Activated naive CD4-positive, alpha-beta T cell treated with anti-CD3 and anti-CD28 coated beads, Interleukin-2, amount 10 ng/mL, durations not matched to agents 7 days and 5 days (primary cell): Measurements from ENCODE around the gene RDH5.

Source experiments
- CTCF ChIA-PET: fragments of 350-600 bp; sonication (Branson Sonifier 250); formaldehyde crosslinking; loops from one replicate; lab custom pipeline; 2021; ENCODE audit warnings: antibody characterized with exemption; lab: Charles Lee
- DNase-seq: peaks from one replicate; pipeline ENCODE4 v3.0.0-alpha.2; 2020
- H3K27ac Mint-ChIP-seq: one replicate; pipeline ENCODE4 v1.8.0; 2021; ENCODE audit warnings: mild to moderate bottlenecking, moderate library complexity, mixed read lengths
- H3K27me3 Mint-ChIP-seq: one replicate; pipeline ENCODE4 v1.8.0; 2021; ENCODE audit warnings: mild to moderate bottlenecking, mixed read lengths
- H3K36me3 Mint-ChIP-seq: one replicate; pipeline ENCODE4 v1.8.0; 2021; ENCODE audit warnings: mixed read lengths
- H3K4me1 Mint-ChIP-seq: one replicate; pipeline ENCODE4 v1.8.0; 2021; ENCODE audit warnings: mixed read lengths
- H3K4me3 Mint-ChIP-seq: one replicate; pipeline ENCODE4 v1.8.0; 2021; ENCODE audit warnings: mild to moderate bottlenecking, moderate library complexity, mixed read lengths
- H3K9me3 Mint-ChIP-seq: one replicate; pipeline ENCODE4 v1.8.0; 2021; ENCODE audit warnings: mixed read lengths

Gene RDH5

GRCh38 chr12:55723516-55724225, 3.5 kb downstream of the RDH5 start:
- CTCF ChIA-PET = interaction anchor here (0.6 to 11.3 kb wide), 3 partner anchors 12 to 96 kb away, joined by 3 to 166 read pairs (median 5); no protein-coding TSS in a partner anchor
- peaks cover 46% of the 10 kb centered on the region for H3K4me1 Mint-ChIP-seq
- DNase-seq = no peak
- no peak overlapping the region for H3K4me3 Mint-ChIP-seq
- no peaks in the 10 kb centered on the region for H3K9me3 Mint-ChIP-seq
- H3K27me3 Mint-ChIP-seq = no peaks in the 10 kb centered on the region
- H3K36me3 Mint-ChIP-seq = peaks cover 23% of the 10 kb centered on the region
- H3K27ac Mint-ChIP-seq = no peak overlapping the region

GRCh38 chr12:55724226-55724939, 4.2 kb downstream of the RDH5 start:
- Mint-ChIP-seq H3K9me3 (no peaks in the 10 kb centered on the region), H3K36me3 (peaks cover 19% of the 10 kb centered on the region), H3K27me3 (no peaks in the 10 kb centered on the region), H3K4me3 (no peak overlapping the region), H3K27ac (peak overlapping the region; percentile 56), H3K4me1 (peaks cover 45% of the 10 kb centered on the region)
- DNase-seq = peak; percentile 82
- CTCF ChIA-PET = interaction anchor here (0.9 to 11.3 kb wide), 10 partner anchors 8 to 724 kb away, joined by 3 to 166 read pairs (median 4); partner anchors contain the start of gene BLOC1S1

GRCh38 chr12:55724940-55725309, 4.7 kb downstream of the RDH5 start:
- no peaks in the 10 kb centered on the region for H3K9me3 Mint-ChIP-seq
- H3K36me3 Mint-ChIP-seq = peaks cover 19% of the 10 kb centered on the region
- no peak overlapping the region for H3K4me3 Mint-ChIP-seq
- H3K27me3 Mint-ChIP-seq = no peaks in the 10 kb centered on the region
- DNase-seq = no peak
- H3K27ac Mint-ChIP-seq = no peak overlapping the region
- CTCF ChIA-PET = interaction anchor here (0.5 to 11.3 kb wide), 11 partner anchors 9 to 724 kb away, joined by 3 to 166 read pairs (median 3); partner anchors contain the start of gene BLOC1S1
- H3K4me1 Mint-ChIP-seq = peaks cover 46% of the 10 kb centered on the region

- H3K4me1 Mint-ChIP-seq = peaks cover 46% of the 10 kb centered on the region
- DNase-seq = no peak
- H3K27ac Mint-ChIP-seq = no peak overlapping the region
- CTCF ChIA-PET = interaction anchor here (0.5 to 11.3 kb wide), 7 partner anchors 9 to 56 kb away, joined by 3 to 166 read pairs (median 4); partner anchors contain the start of gene BLOC1S1
- H3K4me3 Mint-ChIP-seq = no peak overlapping the region
- H3K9me3 Mint-ChIP-seq = no peaks in the 10 kb centered on the region
- peaks cover 19% of the 10 kb centered on the region for H3K36me3 Mint-ChIP-seq
- no peaks in the 10 kb centered on the region for H3K27me3 Mint-ChIP-seq
Observed at GRCh38 chr12:55725556-55725955, 5.4 kb downstream of the RDH5 start.

GRCh38 chr12:55726971-55727370, 6.8 kb downstream of the RDH5 start:
- Mint-ChIP-seq H3K4me1 (peaks cover 46% of the 10 kb centered on the region), H3K9me3 (no peaks in the 10 kb centered on the region), H3K4me3 (peak overlapping the region; percentile 64), H3K36me3 (peaks cover 19% of the 10 kb centered on the region), H3K27me3 (no peaks in the 10 kb centered on the region), H3K27ac (peak overlapping the region; percentile 60)
- CTCF ChIA-PET = interaction anchor here (1.6 kb wide), 1 partner anchor 11 kb away, joined by 8 read pairs; no protein-coding TSS in a partner anchor
- no peak for DNase-seq

GRCh38 chr12:55727643-55728185, 7.5 kb downstream of the RDH5 start:
- no peak for DNase-seq
- peak overlapping the region; percentile 60 for H3K27ac Mint-ChIP-seq
- H3K4me1 Mint-ChIP-seq = peaks cover 49% of the 10 kb centered on the region
- H3K27me3 Mint-ChIP-seq = no peaks in the 10 kb centered on the region
- H3K36me3 Mint-ChIP-seq = peaks cover 19% of the 10 kb centered on the region
- CTCF ChIA-PET = interaction anchor here (1.6 kb wide), 1 partner anchor 11 kb away, joined by 8 read pairs; no protein-coding TSS in a partner anchor
- peak overlapping the region; percentile 64 for H3K4me3 Mint-ChIP-seq
- H3K9me3 Mint-ChIP-seq = no peaks in the 10 kb centered on the region

- Mint-ChIP-seq H3K4me1 (peaks cover 49% of the 10 kb centered on the region), H3K27ac (peak overlapping the region; percentile 39)
- peak; percentile 58 for DNase-seq
Observed at GRCh38 chr12:55728186-55728938, 8.2 kb downstream of the RDH5 start.

GRCh38 chr12:55728939-55729818, 9.0 kb downstream of the RDH5 start, which contains the start of gene CD63:
Gene CD63, minus strand, starts transcription at chr12:55729009. Its CDS starts 668 bp downstream, at chr12:55728341.
- peak within 1 kb of the TSS; percentile 88 for H3K27ac Mint-ChIP-seq
- CTCF ChIA-PET = interaction anchor here (1.0 to 2.3 kb wide), 6 partner anchors 10 to 266 kb away, joined by 3 to 31 read pairs (median 4); no protein-coding TSS in a partner anchor
- H3K27me3 Mint-ChIP-seq = no peaks in the 10 kb centered on the region
- H3K4me1 Mint-ChIP-seq = peaks cover 49% of the 10 kb centered on the region
- H3K4me3 Mint-ChIP-seq = peak within 1 kb of the TSS; percentile 75
- H3K36me3 Mint-ChIP-seq = peaks cover 19% of the 10 kb centered on the region
- no peaks in the 10 kb centered on the region for H3K9me3 Mint-ChIP-seq
- peak; percentile 73 for DNase-seq

More at GRCh38 chr12:55728186-55728938, 8.2 kb downstream of the RDH5 start:
- H3K4me3 Mint-ChIP-seq = peak overlapping the region; percentile 75
- H3K27me3 Mint-ChIP-seq = no peaks in the 10 kb centered on the region
- CTCF ChIA-PET = interaction anchor here (1.6 to 2.3 kb wide), 3 partner anchors 9 to 11 kb away, joined by 4 to 31 read pairs (median 8); no protein-coding TSS in a partner anchor
- H3K9me3 Mint-ChIP-seq = no peaks in the 10 kb centered on the region
- H3K36me3 Mint-ChIP-seq = peaks cover 19% of the 10 kb centered on the region

- Mint-ChIP-seq H3K36me3 (peaks cover 15% of the 10 kb centered on the region), H3K27ac (peak overlapping the region; percentile 88), H3K9me3 (no peaks in the 10 kb centered on the region), H3K4me3 (peak overlapping the region; percentile 75), H3K4me1 (peaks cover 43% of the 10 kb centered on the region), H3K27me3 (no peaks in the 10 kb centered on the region)
- peak; percentile 46 for DNase-seq
- CTCF ChIA-PET = interaction anchor here (0.9 to 2.3 kb wide), 7 partner anchors 9 to 265 kb away, joined by 3 to 31 read pairs (median 3); no protein-coding TSS in a partner anchor
Observed at GRCh38 chr12:55729819-55730818, 9.9 kb downstream of the RDH5 start.

GRCh38 chr12:55732288-55732687, 12.1 kb downstream of the RDH5 start:
- CTCF ChIA-PET = interaction anchor here (8.6 kb wide), 1 partner anchor 12 kb away, joined by 166 read pairs; the partner anchor contains the start of genes BLOC1S1 and RDH5

GRCh38 chr12:55733021-55733555, 12.9 kb downstream of the RDH5 start:
- no peak for DNase-seq
- Mint-ChIP-seq H3K9me3 (no peaks in the 10 kb centered on the region), H3K4me3 (no peak overlapping the region), H3K27ac (no peak overlapping the region), H3K36me3 (no peaks in the 10 kb centered on the region), H3K27me3 (no peaks in the 10 kb centered on the region), H3K4me1 (peaks cover 37% of the 10 kb centered on the region)
- CTCF ChIA-PET = interaction anchor here (8.6 kb wide), 1 partner anchor 13 kb away, joined by 166 read pairs; the partner anchor contains the start of genes BLOC1S1 and RDH5

More at GRCh38 chr12:55732288-55732687, 12.1 kb downstream of the RDH5 start:
- Mint-ChIP-seq H3K4me3 (no peak overlapping the region), H3K9me3 (no peaks in the 10 kb centered on the region), H3K36me3 (no peaks in the 10 kb centered on the region), H3K27me3 (no peaks in the 10 kb centered on the region), H3K27ac (no peak overlapping the region), H3K4me1 (peaks cover 37% of the 10 kb centered on the region)
- no peak for DNase-seq
